ENCODE data around the gene DENND1B.

DENND1B gene

GRCh38 chr1:197546989-197547388 is 228.3 kb downstream of the DENND1B start:
- no peak for TF ChIP-seq CTCF (conservative IDR thresholded peaks at IDR 0.05; ENCODE audit: low read depth, low read length)
- Histone ChIP-seq H3K4me1 (ENCODE audit: low read depth, poor library complexity, severe bottlenecking) (no peaks in the 10 kb centered on the region), H3K79me2 (ENCODE audit: insufficient read depth, low read depth) (no peaks in the 10 kb centered on the region), H3K27me3 (ENCODE audit: insufficient read depth, low read depth) (no peaks in the 10 kb centered on the region), H2AFZ (ENCODE audit: low read depth) (no peak overlapping the region), H3K36me3 (ENCODE audit: insufficient read depth) (0 out of 2 replicates have a peak, but pooled peaks cover under 1% of the 10 kb centered on the region), H3K27ac (no peak overlapping the region), H3K4me3 (IDR thresholded peaks at IDR 0.05; ENCODE audit: insufficient read depth, low read depth, low read length) (no peak overlapping the region), H3K4me2 (no peak overlapping the region), H3K9ac (no peak overlapping the region), H4K20me1 (ENCODE audit: insufficient read depth) (no peaks in the 10 kb centered on the region)

GRCh38 chr1:197544553-197544952 is 230.7 kb downstream of the DENND1B start:
- Histone ChIP-seq H3K4me1 (ENCODE audit: low read depth, poor library complexity, severe bottlenecking) (no peaks in the 10 kb centered on the region), H3K27ac (no peak overlapping the region), H3K4me3 (IDR thresholded peaks at IDR 0.05; ENCODE audit: insufficient read depth, low read depth, low read length) (no peak overlapping the region), H3K79me2 (ENCODE audit: insufficient read depth, low read depth) (no peaks in the 10 kb centered on the region), H3K4me2 (no peak overlapping the region), H3K27me3 (ENCODE audit: insufficient read depth, low read depth) (no peaks in the 10 kb centered on the region), H4K20me1 (ENCODE audit: insufficient read depth) (no peaks in the 10 kb centered on the region), H3K9ac (no peak overlapping the region), H3K36me3 (ENCODE audit: insufficient read depth) (0 out of 2 replicates have a peak, but pooled peaks cover 4% of the 10 kb centered on the region), H2AFZ (ENCODE audit: low read depth) (no peak overlapping the region)
- TF ChIP-seq CTCF (conservative IDR thresholded peaks at IDR 0.05; ENCODE audit: low read depth, low read length), result no peak

GRCh38 chr1:197544130-197544529 is 231.2 kb downstream of the DENND1B start:
- Histone ChIP-seq H4K20me1 (ENCODE audit: insufficient read depth) (no peaks in the 10 kb centered on the region), H3K27ac (no peak overlapping the region), H3K27me3 (ENCODE audit: insufficient read depth, low read depth) (no peaks in the 10 kb centered on the region), H3K4me2 (no peak overlapping the region), H3K79me2 (ENCODE audit: insufficient read depth, low read depth) (no peaks in the 10 kb centered on the region), H3K4me1 (ENCODE audit: low read depth, poor library complexity, severe bottlenecking) (no peaks in the 10 kb centered on the region), H3K4me3 (IDR thresholded peaks at IDR 0.05; ENCODE audit: insufficient read depth, low read depth, low read length) (no peak overlapping the region), H3K9ac (no peak overlapping the region), H3K36me3 (ENCODE audit: insufficient read depth) (0 out of 2 replicates have a peak, but pooled peaks cover 4% of the 10 kb centered on the region), H2AFZ (ENCODE audit: low read depth) (no peak overlapping the region)
- TF ChIP-seq CTCF (conservative IDR thresholded peaks at IDR 0.05; ENCODE audit: low read depth, low read length), result no peak

- Histone ChIP-seq H3K4me1 (ENCODE audit: low read depth, poor library complexity, severe bottlenecking) (no peaks in the 10 kb centered on the region), H2AFZ (ENCODE audit: low read depth) (no peak overlapping the region), H3K27ac (no peak overlapping the region), H4K20me1 (ENCODE audit: insufficient read depth) (no peaks in the 10 kb centered on the region), H3K4me3 (IDR thresholded peaks at IDR 0.05; ENCODE audit: insufficient read depth, low read depth, low read length) (no peak overlapping the region), H3K79me2 (ENCODE audit: insufficient read depth, low read depth) (no peaks in the 10 kb centered on the region), H3K36me3 (ENCODE audit: insufficient read depth) (0 out of 2 replicates have a peak, but pooled peaks cover 4% of the 10 kb centered on the region), H3K4me2 (no peak overlapping the region), H3K9ac (no peak overlapping the region), H3K27me3 (ENCODE audit: insufficient read depth, low read depth) (no peaks in the 10 kb centered on the region)
- TF ChIP-seq CTCF (conservative IDR thresholded peaks at IDR 0.05; ENCODE audit: low read depth, low read length), result no peak
Observed at GRCh38 chr1:197541411-197541810, 233.9 kb downstream of the DENND1B start.
